Measurements from ENCODE around the gene ATP4B.

- no peak for TF ChIP-seq CTCF (IDR thresholded peaks at IDR 0.05)
- no peak for TF ChIP-seq EP300 (IDR thresholded peaks at IDR 0.05)
- TF ChIP-seq POLR2A (IDR thresholded peaks at IDR 0.05) = no peak
Measured at GRCh38 chr13:113650731-113651148, 7.3 kb downstream of the ATP4B start.
